Endothelial cell of umbilical vein (primary cell): ENCODE data around the gene ARSB. TPM values are rescaled to one million over a fixed set of nuclear protein-coding genes. Genes with fewer than 3 reads are reported as not detected.

Experiments used
- BruUV-seq: library from RNA; stranded (reverse); fragments of 400-500 nt; replicated peaks from 2 replicates; lab custom pipeline; 2021; lab: Mats Ljungman, UMichigan
- CTCF ChIA-PET: fragments of 300-600, 350-600 bp; sonication (Branson Sonifier 250); formaldehyde crosslinking; loops from one replicate; lab custom pipeline; 2021; ENCODE audit warnings: antibody characterized with exemption, inconsistent platforms; lab: Charles Lee
- POLR2A ChIA-PET: fragments of 300-600, 350-600 bp; sonication (Branson Sonifier 250); formaldehyde crosslinking; loops from one replicate; lab custom pipeline; 2021; ENCODE audit warnings: antibody characterized with exemption, inconsistent platforms; lab: Charles Lee
- DNase-seq: peaks from one replicate; pipeline ENCODE4 v3.0.0-alpha.2; 2011; ENCODE audit warnings: low read depth, low spot score
- FAIRE-seq: peaks from 2 replicates; lab custom pipeline; 2011; peaks lifted over from hg19 to GRCh38; lab: Jason Lieb, UNC
- H2AFZ ChIP-seq: 2 replicates; pipeline ENCODE4 v1.6.0; 2012; ENCODE audit warnings: low read depth, low read length, control low read depth, inconsistent platforms
- H3K27ac ChIP-seq: 2 replicates; pipeline ENCODE4 v1.5.1; 2011; ENCODE audit warnings: low read depth, mild to moderate bottlenecking, control low read depth, low read length, moderate library complexity; ENCODE audit not compliant: insufficient read depth
- H3K27me3 ChIP-seq, 2 experiments: 2 replicates each; pipeline versions ENCODE4 v1.6.0 to v1.6.1; 2011; ENCODE audit warnings: low read length in 2 of 2, mixed read lengths in 1 of 2; ENCODE audit not compliant: control insufficient read depth in 2 of 2, insufficient read depth in 2 of 2
- H3K36me3 ChIP-seq, 2 experiments: 2 replicates in 1 of 2; 3 replicates in 1 of 2; pipeline ENCODE4 v1.5.1; 2011; ENCODE audit warnings: low read length in 2 of 2, mild to moderate bottlenecking in 1 of 2, moderate library complexity in 1 of 2; ENCODE audit not compliant: control insufficient read depth in 2 of 2, insufficient read depth in 2 of 2; ENCODE audit errors: extremely low read depth in 1 of 2
- H3K4me1 ChIP-seq: 3 replicates; pipeline ENCODE4 v1.5.1; 2011; ENCODE audit warnings: mild to moderate bottlenecking, low read length; ENCODE audit not compliant: control insufficient read depth, insufficient read depth; ENCODE audit errors: extremely low read depth
- H3K4me2 ChIP-seq: 2 replicates; pipeline ENCODE4 v1.6.1; 2011; ENCODE audit warnings: low read length, control low read depth, mixed read lengths; ENCODE audit not compliant: insufficient read depth
- H3K4me3 ChIP-seq, 3 experiments: fragments of 200-600 bp in 1 of 3; sonication (generic), shearing (Covaris generic) in 1 of 3; replicated peaks in 1 of 3; 2 replicates each; pipeline ENCODE4 v1.5.1; 2011 to 2016; ENCODE audit warnings: control low read depth in 3 of 3, low read length in 3 of 3, mild to moderate bottlenecking in 2 of 3, inconsistent platforms in 1 of 3, low read depth in 1 of 3, moderate library complexity in 1 of 3; ENCODE audit not compliant: insufficient read depth in 1 of 3
- H3K79me2 ChIP-seq: 2 replicates; pipeline ENCODE4 v1.6.0; 2012; ENCODE audit warnings: low read length, inconsistent platforms; ENCODE audit not compliant: control insufficient read depth, insufficient read depth
- H3K9ac ChIP-seq: replicated peaks from 2 replicates; pipeline ENCODE3; 2011; ENCODE audit warnings: low read length, control low read depth; ENCODE audit not compliant: insufficient read depth; ENCODE audit errors: extremely low read depth
- H3K9me1 ChIP-seq: replicated peaks from 3 replicates; pipeline ENCODE4 v1.6.0; 2011; ENCODE audit warnings: mild to moderate bottlenecking, low read length; ENCODE audit not compliant: control insufficient read depth, insufficient read depth; ENCODE audit errors: extremely low read depth
- H3K9me3 ChIP-seq: replicated peaks from 2 replicates; pipeline ENCODE4 v1.5.1; 2012; ENCODE audit warnings: low read length, inconsistent platforms; ENCODE audit not compliant: control insufficient read depth, insufficient read depth
- H4K20me1 ChIP-seq: replicated peaks from 2 replicates; pipeline ENCODE3; 2011; ENCODE audit warnings: mild to moderate bottlenecking, low read length; ENCODE audit not compliant: control insufficient read depth, insufficient read depth; ENCODE audit errors: extremely low read depth
- CTCF ChIP-seq, 2 donors: IDR thresholded peaks; 1 replicate in 1 of 2; 2 replicates in 1 of 2; pipeline ENCODE4 v1.5.1; 2011; ENCODE audit warnings: low read length in 2 of 2, mild to moderate bottlenecking in 2 of 2, moderate library complexity in 2 of 2, control low read depth in 1 of 2, inconsistent platforms in 1 of 2, low read depth in 1 of 2; ENCODE audit not compliant: insufficient read depth in 1 of 2; ENCODE audit errors: extremely low read depth in 1 of 2
- EZH2 ChIP-seq: IDR thresholded peaks from 2 replicates; pipeline ENCODE4 v1.6.1; 2012; ENCODE audit warnings: borderline replicate concordance, low read depth, mild to moderate bottlenecking, moderate library complexity, low read length, inconsistent platforms; ENCODE audit not compliant: severe bottlenecking
- FOS ChIP-seq: IDR thresholded peaks from 2 replicates; pipeline ENCODE4 v1.6.1; 2011; ENCODE audit warnings: mild to moderate bottlenecking, low read length, moderate library complexity, borderline replicate concordance; ENCODE audit not compliant: insufficient read depth
- GATA2 ChIP-seq: IDR thresholded peaks from 2 replicates; pipeline ENCODE4 v1.7.0; 2011; ENCODE audit warnings: low read depth, mild to moderate bottlenecking, moderate library complexity, mixed read lengths, low read length; ENCODE audit not compliant: insufficient read length, insufficient read depth
- JUN ChIP-seq: IDR thresholded peaks from 2 replicates; pipeline ENCODE4 v1.6.1; 2011; ENCODE audit warnings: borderline replicate concordance, low read depth; ENCODE audit not compliant: insufficient read length, insufficient read depth
- MAX ChIP-seq: IDR thresholded peaks from 2 replicates; pipeline ENCODE4 v1.6.1; 2011; ENCODE audit not compliant: insufficient read depth, insufficient read length
- MYC ChIP-seq: IDR thresholded peaks from one replicate; pipeline ENCODE4 v1.6.1; 2011; ENCODE audit warnings: mild to moderate bottlenecking, low read depth, low read length
- POLR2A ChIP-seq: IDR thresholded peaks from 2 replicates; pipeline ENCODE4 v1.6.1; 2012; ENCODE audit warnings: low read depth, mild to moderate bottlenecking, control low read depth, low read length
- POLR2AphosphoS5 ChIP-seq: IDR thresholded peaks from 2 replicates; pipeline ENCODE4 v1.6.1; 2012; ENCODE audit warnings: low read depth, mild to moderate bottlenecking, control low read depth, low read length, moderate library complexity; ENCODE audit not compliant: insufficient read depth
- dilution Hi-C: fragments of 300-500 bp; cut with MboI; formaldehyde crosslinking; loops from one replicate; pipeline ENCODE4 v1.15.0; 2019; ENCODE audit warnings: low sequenced_read_pairs; ENCODE audit not compliant: extremely low pct_ligation_motif_present
- intact Hi-C: fragments of 100-400 bp; cut with micrococcal nuclease; formaldehyde crosslinking; loops from one replicate; pipeline ENCODE4 v1.10.0; 2022
- polyA plus RNA-seq, 4 experiments: library from polyadenylated mRNA; depleted of rRNA in 3 of 4; stranded (reverse) in 3 of 4; unstranded in 1 of 4; fragments of >200 nt; gene quantifications; 2 replicates each; pipeline versions ENCODE4 v1.2.1 to v1.2.3, GENCODE V29; 2011 to 2012; ENCODE audit warnings: missing spikeins in 1 of 4
- total RNA-seq: library from RNA; stranded (reverse); gene quantifications from 2 replicates; pipeline ENCODE4 v1.2.3, GENCODE V29; 2021

ARSB gene
- total and polyA plus RNA-seq, 2 donors (not counting 3 experiments of a cell fraction or from before 2014, with no cell fraction given): 17.2 to 25.8 TPM

GRCh38 chr5:78997090-78997489 is 12.0 kb upstream of the ARSB start:
- intact Hi-C loops: no loop called here
- H3K79me2 ChIP-seq: no peaks in the 10 kb centered on the region
- H3K4me2 ChIP-seq: no peak overlapping the region
- CTCF ChIA-PET: no interaction called here
- dilution Hi-C loops: no loop called here
- TF ChIP-seq EZH2 (no peak), JUN (no peak), POLR2AphosphoS5 (no peak), GATA2 (no peak), MYC (no peak), MAX (no peak), POLR2A (no peak), FOS (no peak), CTCF (IDR thresholded peaks at IDR 0.05; ENCODE audit: extremely low read depth in 1 of 2, insufficient read depth in 1 of 2, low read depth in 1 of 2, low read length in 2 of 2) (no peak)
- no peaks in the 10 kb centered on the region for H4K20me1 ChIP-seq
- H3K27ac ChIP-seq: no peak overlapping the region
- FAIRE-seq: no peak
- H3K36me3 ChIP-seq: no peaks in the 10 kb centered on the region
- no peak overlapping the region for H3K4me3 ChIP-seq
- H3K9me3 ChIP-seq: no peaks in the 10 kb centered on the region
- no peaks in the 10 kb centered on the region for H3K4me1 ChIP-seq
- DNase-seq: no peak
- no peak overlapping the region for H3K9ac ChIP-seq
- no TSS peak for BruUV-seq
- no peaks in the 10 kb centered on the region for H3K9me1 ChIP-seq
- POLR2A ChIA-PET: no interaction called here
- no peak overlapping the region for H2AFZ ChIP-seq
- H3K27me3 ChIP-seq: peaks cover 7% of the 10 kb centered on the region in 2 experiments
